HepG2 (cell line): ENCODE measurements around the gene TP53BP2. TPM values are rescaled to one million over a fixed set of nuclear protein-coding genes. Genes with fewer than 3 reads are reported as not detected.

Source experiments
- ATAC-seq: fragments of 200-7000 bp; cut with Tn5 transposase; 3 replicates; pipeline ENCODE4 v1.9.1; 2020; ENCODE audit warnings: mild to moderate bottlenecking, moderate library complexity
- BruUV-seq: library from RNA; stranded (reverse); fragments of 400-500 nt; replicated peaks from 2 replicates; lab custom pipeline; 2021; lab: Mats Ljungman, UMichigan
- CTCF ChIA-PET: fragments of 300-600 bp; formaldehyde crosslinking; extraction: SDS; loops from one replicate; lab custom pipeline; 2021; ENCODE audit warnings: low total read pairs, inconsistent platforms, low intra/inter-chr PET ratio; lab: Yijun Ruan, JAX
- POLR2A ChIA-PET: fragments of 350-600 bp; sonication (Branson Sonifier 250); formaldehyde crosslinking; loops from one replicate; lab custom pipeline; 2020; ENCODE audit warnings: antibody characterized with exemption, inconsistent platforms; lab: Yijun Ruan, JAX
- DNase-seq: peaks from one replicate; pipeline ENCODE4 v3.0.0-alpha.2; 2015; ENCODE audit warnings: low spot score
- FAIRE-seq: peaks from 3 replicates; lab custom pipeline; 2011; peaks lifted over from hg19 to GRCh38; lab: Jason Lieb, UNC
- H2AFZ ChIP-seq: one replicate; pipeline ENCODE4 v1.6.1; 2011; ENCODE audit warnings: low read length, inconsistent platforms
- H3K27ac ChIP-seq: fragments of 300-600 bp; 3 replicates; pipeline ENCODE4 v1.8.0; 2011; ENCODE audit warnings: mixed run types, mild to moderate bottlenecking, mixed read lengths, low read length, inconsistent platforms; ENCODE audit not compliant: insufficient read depth; ENCODE audit errors: extremely low read length
- H3K27me3 ChIP-seq, 2 experiments: fragments of 200-600 bp in 1 of 2; 2 replicates in 1 of 2; 3 replicates in 1 of 2; pipeline versions ENCODE4 v1.6.0 to v1.8.0; 2011; ENCODE audit warnings: low read length in 2 of 2, mild to moderate bottlenecking in 2 of 2, moderate library complexity in 2 of 2, inconsistent platforms in 1 of 2; ENCODE audit not compliant: insufficient read depth in 2 of 2, control insufficient read depth in 1 of 2
- H3K36me3 ChIP-seq, 2 experiments: fragments of 200-600 bp in 1 of 2; replicated peaks in 1 of 2; 2 replicates in 1 of 2; 3 replicates in 1 of 2; pipeline versions ENCODE4 v1.5.1 to v1.8.0; 2011; ENCODE audit warnings: low read length in 2 of 2, inconsistent platforms in 1 of 2; ENCODE audit not compliant: insufficient read depth in 2 of 2, control insufficient read depth in 1 of 2
- H3K4me1 ChIP-seq: 2 replicates; pipeline ENCODE4 v1.5.1; 2012; ENCODE audit warnings: low read length, inconsistent platforms; ENCODE audit not compliant: insufficient read depth
- H3K4me2 ChIP-seq: 2 replicates; pipeline ENCODE4 v1.6.0; 2011; ENCODE audit warnings: low read depth, low read length, inconsistent platforms
- H3K4me3 ChIP-seq, 3 experiments: fragments of 200-600 bp in 1 of 3; sonication (generic), shearing (Covaris generic) in 1 of 3; replicated peaks in 1 of 3; 2 replicates each; pipeline ENCODE4 v1.5.1; 2011 to 2016; ENCODE audit warnings: low read length in 3 of 3, inconsistent platforms in 2 of 3, low read depth in 2 of 3, mild to moderate bottlenecking in 2 of 3, control low read depth in 1 of 3, mixed read lengths in 1 of 3; ENCODE audit not compliant: insufficient read depth in 1 of 3
- H3K79me2 ChIP-seq: one replicate; pipeline ENCODE4 v1.6.1; 2011; ENCODE audit warnings: low read length, inconsistent platforms; ENCODE audit not compliant: insufficient read depth
- H3K9ac ChIP-seq: 2 replicates; pipeline ENCODE4 v1.6.0; 2011; ENCODE audit warnings: mild to moderate bottlenecking, low read depth, low read length, inconsistent platforms; ENCODE audit not compliant: insufficient read depth
- H3K9me3 ChIP-seq: 2 replicates; pipeline ENCODE4 v1.5.1; 2012; ENCODE audit warnings: mild to moderate bottlenecking, low read length
- H4K20me1 ChIP-seq: 2 replicates; pipeline ENCODE4 v1.6.0; 2011; ENCODE audit warnings: inconsistent platforms, mild to moderate bottlenecking, low read length, moderate library complexity; ENCODE audit not compliant: insufficient read depth
- CBX2 ChIP-seq, 2 experiments: fragments of 200-600 bp in 1 of 2; sonication (generic); formaldehyde crosslinking in 1 of 2; IDR thresholded peaks; 2 replicates each; pipeline versions ENCODE4 v1.7.0 to v1.8.1; 2018 to 2022; ENCODE audit warnings: low read depth in 2 of 2, low read length in 1 of 2, mild to moderate bottlenecking in 1 of 2, missing genetic modification reagents in 1 of 2
- ELF4 ChIP-seq: sonication (generic); formaldehyde crosslinking; IDR thresholded peaks from 2 replicates; pipeline ENCODE4 v1.5.0; 2020; ENCODE audit warnings: missing genetic modification reagents, mild to moderate bottlenecking, moderate library complexity, borderline replicate concordance
- GZF1 ChIP-seq: sonication (generic); formaldehyde crosslinking; IDR thresholded peaks from 2 replicates; pipeline ENCODE4 v1.5.1; 2020; ENCODE audit warnings: mild to moderate bottlenecking, missing genetic modification reagents
- HDAC1 ChIP-seq: sonication (generic); formaldehyde crosslinking; IDR thresholded peaks from 2 replicates; pipeline ENCODE4 v1.5.1; 2020; ENCODE audit warnings: mild to moderate bottlenecking, missing genetic modification reagents
- KDM2A ChIP-seq: sonication (generic); formaldehyde crosslinking; IDR thresholded peaks from 2 replicates; pipeline ENCODE4 v1.4.0; 2020; ENCODE audit warnings: low read depth, missing genetic modification reagents, borderline replicate concordance
- TFDP2 ChIP-seq: sonication (generic); formaldehyde crosslinking; IDR thresholded peaks from 2 replicates; pipeline ENCODE4 v1.4.0; 2020; ENCODE audit warnings: missing genetic modification reagents
- TSC22D2 ChIP-seq: sonication (generic); formaldehyde crosslinking; IDR thresholded peaks from 2 replicates; pipeline ENCODE4 v1.5.1; 2020; ENCODE audit warnings: missing genetic modification reagents, mild to moderate bottlenecking, borderline replicate concordance
- ZNF138 ChIP-seq: sonication (generic); formaldehyde crosslinking; IDR thresholded peaks from 2 replicates; pipeline ENCODE4 v1.5.0; 2020; ENCODE audit warnings: mild to moderate bottlenecking, low read depth, missing genetic modification reagents
- ZNF225 ChIP-seq: sonication (generic); formaldehyde crosslinking; IDR thresholded peaks from 2 replicates; pipeline ENCODE4 v1.4.0; 2020; ENCODE audit warnings: mild to moderate bottlenecking, missing genetic modification reagents
- WGBS: methylation state at CpG from one replicate; pipeline ENCODE4 v1.1.6; 2017; ENCODE audit warnings: low lambda C conversion rate; 5-methylcytosine and 5-hydroxymethylcytosine counted together
- in situ Hi-C: cut with HindIII; loops from 2 replicates; pipeline ENCODE4 v1.10.0; 2017; ENCODE audit warnings: low pct_unique_long_range_greater_than_20kb; ENCODE audit not compliant: extremely low pct_ligation_motif_present
- intact Hi-C: fragments of 100-400 bp; cut with micrococcal nuclease; formaldehyde crosslinking; loops from one replicate; pipeline ENCODE4 v1.10.0; 2022; ENCODE audit not compliant: unreplicated experiment
- polyA plus RNA-seq, 8 experiments: library from polyadenylated mRNA; depleted of rRNA in 3 of 8; stranded (reverse) in 7 of 8; unstranded in 1 of 8; fragments of >200 nt; fragmentation: Illumina TruSeq in 4 of 8; extraction: Trizol in 4 of 8; gene quantifications; 2 replicates each; pipeline versions ENCODE4 v1.2.1 to v1.2.3, GENCODE V29; 2011 to 2016; ENCODE audit warnings: low read depth in 4 of 8, missing spikeins in 1 of 8, mixed read lengths in 1 of 8; ENCODE audit not compliant: insufficient read depth in 1 of 8
- total RNA-seq, 5 experiments: library from RNA; depleted of rRNA; stranded (reverse); fragments of >200 nt; fragmentation: Illumina TruSeq; extraction: Trizol; gene quantifications; 2 replicates each; pipeline ENCODE4 v1.2.3, GENCODE V29; 2016; ENCODE audit warnings: low read depth in 1 of 5
- TF ChIP-seq, protein P1 (sequence below): IDR thresholded peaks from 2 replicates; pipeline ENCODE4 v1.6.1; 2012; ENCODE audit warnings: low read depth, low read length, improper control_type of control experiment

TP53BP2 gene
- total and polyA plus RNA-seq, 2 of the 13 experiments (the other 11 are each of a cell fraction or from before 2014, with no cell fraction given), result 10.0 to 14.0 TPM

- H3K27me3 ChIP-seq, result no peaks in the 10 kb centered on the region
- intact Hi-C loops (no loop called here), in situ Hi-C loops (no loop called here)
- no peak for TF ChIP-seq TFDP2 (CRISPR knock-in tag)
- TF ChIP-seq KDM2A (CRISPR knock-in tag), result no peak
- no peak for TF ChIP-seq ZNF138 (CRISPR knock-in tag)
- TF ChIP-seq ELF4 (CRISPR knock-in tag), result no peak
- TF ChIP-seq, protein P1, sequence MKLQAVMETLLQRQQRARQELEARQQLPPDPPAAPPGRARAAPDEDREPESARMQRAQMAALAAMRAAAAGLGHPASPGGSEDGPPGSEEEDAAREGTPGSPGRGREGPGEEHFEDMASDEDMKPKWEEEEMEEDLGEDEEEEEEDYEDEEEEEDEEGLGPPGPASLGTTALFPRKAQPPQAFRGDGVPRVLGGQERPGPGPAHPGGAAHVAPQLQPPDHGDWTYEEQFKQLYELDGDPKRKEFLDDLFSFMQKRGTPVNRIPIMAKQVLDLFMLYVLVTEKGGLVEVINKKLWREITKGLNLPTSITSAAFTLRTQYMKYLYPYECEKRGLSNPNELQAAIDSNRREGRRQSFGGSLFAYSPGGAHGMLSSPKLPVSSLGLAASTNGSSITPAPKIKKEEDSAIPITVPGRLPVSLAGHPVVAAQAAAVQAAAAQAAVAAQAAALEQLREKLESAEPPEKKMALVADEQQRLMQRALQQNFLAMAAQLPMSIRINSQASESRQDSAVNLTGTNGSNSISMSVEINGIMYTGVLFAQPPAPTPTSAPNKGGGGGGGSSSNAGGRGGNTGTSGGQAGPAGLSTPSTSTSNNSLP, result no peak
- no peak for TF ChIP-seq ZNF225 (CRISPR knock-in tag)
- TF ChIP-seq GZF1 (CRISPR knock-in tag), result no peak
- TF ChIP-seq HDAC1, result no peak
- TF ChIP-seq TSC22D2 (CRISPR knock-in tag), result no peak
- no peak for TF ChIP-seq CBX2 (IDR thresholded peaks at IDR 0.05; ENCODE audit: low read depth, low read length)
- TF ChIP-seq CBX2 (CRISPR knock-in tag; IDR thresholded peaks at IDR 0.05; ENCODE audit: low read depth), result no peak
- no peak for DNase-seq
- H4K20me1 ChIP-seq, result no peaks in the 10 kb centered on the region
- POLR2A ChIA-PET, result interaction anchor here (0.7 kb wide), 1 partner anchor 21 kb away, joined by 3 read pairs; the partner anchor contains the start of gene TP53BP2
- FAIRE-seq, result no peak
- no peak overlapping the region for H3K27ac ChIP-seq
- H3K9me3 ChIP-seq, result no peaks in the 10 kb centered on the region
- H2AFZ ChIP-seq, result no peak overlapping the region
- H3K4me1 ChIP-seq, result peaks cover 10% of the 10 kb centered on the region; the same call in 1 of the 2 replicates
- H3K4me3 ChIP-seq, result no peak overlapping the region
- H3K4me2 ChIP-seq, result no peak overlapping the region
- BruUV-seq, result no TSS peak
- peaks cover 56% of the 10 kb centered on the region for H3K79me2 ChIP-seq
- H3K9ac ChIP-seq, result no peak overlapping the region
- H3K36me3 ChIP-seq, result peaks cover 4 to 8% of the 10 kb centered on the region in 2 experiments; a peak in 3 of 5 replicates
- CTCF ChIA-PET, result no interaction called here
- no peak for ATAC-seq
- 96% methylated on average over 4 of the region's 4 CpGs for WGBS
Measured at GRCh38 chr1:223824712-223825111, 21.0 kb downstream of the TP53BP2 start.
